RWPE2 (cell line): ENCODE results near the gene JPH3.
A peak's percentile ranks its signal among the peaks of the same experiment; 100 is the strongest.

Experiments
- ATAC-seq: fragments of 200-7000 bp; cut with Tn5 transposase; 3 replicates; pipeline ENCODE4 v1.9.1; 2021; ENCODE audit warnings: low read depth
- DNase-seq: peaks from one replicate; pipeline ENCODE4 v3.0.0-alpha.2; 2020; ENCODE audit warnings: low spot score
- H3K27ac ChIP-seq: fragments of 450-650 bp; 2 replicates; pipeline ENCODE4 v1.5.1; 2017; ENCODE audit warnings: mild to moderate bottlenecking; ENCODE audit not compliant: poor library complexity, severe bottlenecking
- H3K27me3 ChIP-seq: fragments of 250-450 bp; sonication (Bioruptor Pico); 2 replicates; pipeline ENCODE4 v1.5.1; 2021; ENCODE audit warnings: mild to moderate bottlenecking, moderate library complexity; ENCODE audit not compliant: insufficient read depth, poor library complexity, severe bottlenecking
- H3K36me3 ChIP-seq: fragments of 250-450 bp; sonication (Bioruptor Pico); 2 replicates; pipeline ENCODE4 v1.5.1; 2020; ENCODE audit warnings: low read depth, mild to moderate bottlenecking, moderate library complexity
- H3K4me1 ChIP-seq: fragments of 250-450 bp; sonication (Bioruptor Pico); 2 replicates; pipeline ENCODE4 v1.5.1; 2021; ENCODE audit warnings: mild to moderate bottlenecking, moderate library complexity; ENCODE audit not compliant: insufficient read depth, poor library complexity, severe bottlenecking
- H3K4me3 ChIP-seq: fragments of 250-450 bp; sonication (Bioruptor Pico); 2 replicates; pipeline ENCODE4 v1.5.1; 2021; ENCODE audit warnings: mild to moderate bottlenecking, moderate library complexity; ENCODE audit not compliant: severe bottlenecking
- H3K9me3 ChIP-seq: fragments of 250-450 bp; sonication (Bioruptor Pico); 2 replicates; pipeline ENCODE4 v1.5.1; 2021; ENCODE audit warnings: mild to moderate bottlenecking, moderate library complexity; ENCODE audit not compliant: severe bottlenecking
- CTCF ChIP-seq: fragments of 450-650 bp; IDR thresholded peaks from one replicate; pipeline ENCODE4 v1.5.1; 2017; ENCODE audit warnings: mild to moderate bottlenecking, moderate library complexity; ENCODE audit not compliant: poor library complexity, severe bottlenecking

JPH3 gene

GRCh38 chr16:87621550-87621829 lies 19.2 kb downstream of the JPH3 start:
- Histone ChIP-seq H3K36me3 (no peaks in the 10 kb centered on the region), H3K9me3 (no peaks in the 10 kb centered on the region), H3K4me1 (peaks cover under 1% of the 10 kb centered on the region), H3K4me3 (no peak overlapping the region), H3K27me3 (peaks cover 4% of the 10 kb centered on the region), H3K27ac (no peak overlapping the region)
- no peak for TF ChIP-seq CTCF
- ATAC-seq (no peak), DNase-seq (no peak)

GRCh38 chr16:87621976-87622713 lies 19.8 kb downstream of the JPH3 start:
- Histone ChIP-seq H3K36me3 (no peaks in the 10 kb centered on the region), H3K4me1 (peaks cover 7% of the 10 kb centered on the region), H3K27me3 (peaks cover 4% of the 10 kb centered on the region), H3K27ac (no peak overlapping the region), H3K4me3 (no peak overlapping the region), H3K9me3 (no peaks in the 10 kb centered on the region)
- no peak for TF ChIP-seq CTCF
- DNase-seq, result peak; percentile 47
- no peak for ATAC-seq

- Histone ChIP-seq H3K36me3 (no peaks in the 10 kb centered on the region), H3K4me1 (peaks cover 8% of the 10 kb centered on the region), H3K9me3 (no peaks in the 10 kb centered on the region), H3K27me3 (peaks cover 4% of the 10 kb centered on the region), H3K4me3 (no peak overlapping the region), H3K27ac (no peak overlapping the region)
- ATAC-seq, result no peak
- TF ChIP-seq CTCF, result no peak
- no peak for DNase-seq
These were observed 20.5 kb downstream of the JPH3 start for GRCh38 chr16:87622756-87623319.

- no peak for DNase-seq
- H3K4me3 ChIP-seq, result no peak overlapping the region
- no peaks in the 10 kb centered on the region for H3K9me3 ChIP-seq
- ATAC-seq, result no peak
- TF ChIP-seq CTCF, result no peak
- peaks cover 4% of the 10 kb centered on the region for H3K27me3 ChIP-seq
- H3K4me1 ChIP-seq, result peaks cover 8% of the 10 kb centered on the region
- no peaks in the 10 kb centered on the region for H3K36me3 ChIP-seq
- no peak overlapping the region for H3K27ac ChIP-seq
These were observed 23.0 kb downstream of the JPH3 start for GRCh38 chr16:87625241-87625797.

- ATAC-seq, result no peak
- H3K9me3 ChIP-seq, result no peaks in the 10 kb centered on the region
- no peak overlapping the region for H3K27ac ChIP-seq
- H3K36me3 ChIP-seq, result no peaks in the 10 kb centered on the region
- no peak for TF ChIP-seq CTCF
- peaks cover 4% of the 10 kb centered on the region for H3K27me3 ChIP-seq
- no peak for DNase-seq
- peaks cover 8% of the 10 kb centered on the region for H3K4me1 ChIP-seq
- no peak overlapping the region for H3K4me3 ChIP-seq
These were observed 24.1 kb downstream of the JPH3 start for GRCh38 chr16:87626401-87626800.
